Fibroblast of peridontal ligament (primary cell): ENCODE measurements around the gene PEAR1.

Experiments
- DNase-seq: peaks from one replicate; pipeline ENCODE4 v3.0.0-alpha.2; 2010; ENCODE audit errors: extremely low read depth

Gene PEAR1

GRCh38 chr1:156939786-156940334 lies 46.3 kb downstream of the PEAR1 start:
- DNase-seq: no peak

- no peak for DNase-seq
These were observed 48.2 kb downstream of the PEAR1 start for GRCh38 chr1:156941675-156942074.

- no peak for DNase-seq
These were observed 48.7 kb downstream of the PEAR1 start for GRCh38 chr1:156942176-156942575.

GRCh38 chr1:156942576-156942975 lies 49.1 kb downstream of the PEAR1 start:
- no peak for DNase-seq

DNA sequence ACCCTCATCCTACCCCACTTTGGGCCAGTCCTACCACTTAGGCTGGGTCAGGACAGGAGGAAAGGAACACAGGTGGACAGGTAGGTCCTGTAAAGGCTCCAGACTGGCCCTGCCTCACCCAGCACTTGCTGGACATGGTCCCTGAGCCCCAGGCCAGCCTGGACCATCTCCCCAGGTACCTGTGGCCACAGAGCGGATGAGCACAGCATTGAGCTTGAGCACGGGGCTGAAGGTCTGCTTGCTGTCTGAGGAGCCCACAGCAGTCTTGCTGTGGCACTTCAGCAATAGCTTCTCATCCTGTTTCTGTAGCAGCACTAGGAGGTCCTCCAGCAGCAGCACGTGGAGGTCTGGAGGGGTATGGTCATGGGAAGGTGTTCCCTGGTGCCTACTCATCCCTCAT lies 50.2 kb downstream of the PEAR1 start:
- DNase-seq: no peak

GRCh38 chr1:156944268-156944667 lies 50.8 kb downstream of the PEAR1 start:
- no peak for DNase-seq

GRCh38 chr1:156944848-156945247 lies 51.3 kb downstream of the PEAR1 start:
- no peak for DNase-seq

DNA sequence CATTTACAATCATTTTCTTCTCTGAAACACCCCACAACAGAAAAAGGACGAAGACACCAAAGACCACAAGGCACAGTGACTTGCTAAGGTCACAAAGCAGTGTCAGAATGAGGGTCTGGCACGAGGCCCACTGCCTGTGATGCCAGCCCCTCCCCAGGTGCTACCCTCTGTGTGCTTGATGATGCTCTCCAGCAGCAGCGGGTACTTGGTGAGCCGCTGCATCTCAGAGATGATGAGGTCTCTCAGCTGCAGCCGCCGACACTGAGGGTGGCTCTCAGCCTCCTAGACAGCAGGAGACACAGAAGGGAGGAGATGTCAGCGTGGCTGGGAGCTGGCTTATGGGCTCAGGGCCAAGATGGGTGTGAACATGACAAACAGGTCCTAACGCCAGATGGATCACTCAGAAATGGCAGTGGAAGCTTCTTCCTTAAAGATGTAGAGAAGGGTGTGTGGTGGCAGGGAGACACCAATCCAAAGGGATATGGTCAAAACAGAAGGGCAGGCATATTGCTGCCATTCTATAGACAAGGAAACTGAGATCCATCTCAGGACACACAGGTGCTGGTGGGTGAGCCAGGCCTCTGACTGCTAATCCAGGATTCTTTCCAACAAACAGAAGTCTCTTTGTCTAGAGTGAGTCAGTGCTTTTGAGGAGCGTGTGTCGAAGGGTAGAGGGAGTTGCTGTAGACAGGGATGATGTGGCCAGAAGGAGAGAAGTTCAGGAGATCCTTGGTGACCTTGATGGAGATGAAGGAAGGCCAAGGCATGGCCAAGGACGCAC lies 52.6 kb downstream of the PEAR1 start:
- no peak for DNase-seq

GRCh38 chr1:156947127-156947526 lies 53.6 kb downstream of the PEAR1 start:
- no peak for DNase-seq

GRCh38 chr1:156947818-156948525 lies 54.5 kb downstream of the PEAR1 start:
- DNase-seq: no peak

DNA sequence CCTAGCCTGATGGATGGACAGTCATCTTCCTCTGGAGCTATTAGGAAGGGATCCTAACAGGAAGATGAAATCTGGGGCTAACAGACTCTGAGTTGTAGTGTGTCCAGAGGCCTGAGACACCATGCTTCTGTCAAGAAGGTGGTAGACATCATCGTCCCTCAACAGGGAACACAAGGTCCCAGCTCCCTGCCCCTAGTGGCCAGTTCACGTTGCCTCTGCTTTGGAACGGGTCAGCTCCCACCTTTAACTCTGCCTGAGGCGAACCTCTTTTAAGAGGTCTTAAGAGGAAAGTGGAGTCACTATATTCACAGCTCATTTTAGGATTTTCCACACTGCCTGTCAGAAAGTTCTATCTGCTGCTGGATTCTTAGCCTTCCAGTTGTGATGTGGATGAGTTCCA lies 55.2 kb downstream of the PEAR1 start:
- no peak for DNase-seq

DNA sequence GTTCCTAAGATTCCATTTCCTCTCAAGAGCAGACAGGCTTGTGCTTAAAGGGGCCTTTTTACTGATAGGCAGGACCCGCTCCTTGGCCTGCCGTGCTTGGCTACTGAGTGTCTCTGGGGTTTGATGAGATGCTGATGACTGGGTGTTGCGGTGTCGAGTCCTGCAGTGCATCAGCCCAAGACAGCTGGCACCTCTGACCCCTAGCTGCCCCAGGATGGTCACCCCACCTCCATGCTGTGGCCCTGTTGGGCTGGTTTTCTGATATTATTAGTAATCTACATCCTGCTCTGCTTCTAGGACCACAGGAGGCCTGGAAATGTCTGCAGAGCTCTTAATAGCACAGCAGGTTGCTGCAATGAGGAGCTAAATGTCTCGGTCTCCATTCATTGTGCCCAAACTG lies 55.6 kb downstream of the PEAR1 start:
- no peak for DNase-seq

- DNase-seq: no peak
These were observed 57.9 kb downstream of the PEAR1 start for GRCh38 chr1:156951371-156951770.

GRCh38 chr1:156953571-156953970 lies 60.1 kb downstream of the PEAR1 start:
- no peak for DNase-seq

GRCh38 chr1:156956333-156956732 lies 62.8 kb downstream of the PEAR1 start:
- no peak for DNase-seq

DNA sequence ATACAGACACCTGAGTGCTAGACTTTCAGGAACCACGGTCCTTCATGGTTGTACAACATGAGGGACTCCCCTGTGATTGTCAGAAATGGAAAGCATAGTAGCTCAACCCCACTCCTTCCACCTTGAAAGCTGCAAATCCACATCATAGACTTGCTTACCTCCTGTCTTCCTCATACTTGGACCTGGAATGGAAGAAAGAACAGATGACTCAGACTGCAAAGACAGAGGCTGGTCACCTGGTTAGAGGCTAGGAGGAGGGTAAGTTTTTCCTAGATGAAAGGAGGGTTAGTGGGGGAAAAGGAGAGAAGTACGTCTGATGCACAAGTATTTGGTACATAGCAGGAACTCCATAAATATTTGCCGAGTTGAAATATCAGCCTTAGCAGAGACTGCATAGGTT lies 64.1 kb downstream of the PEAR1 start:
- DNase-seq: no peak

DNA sequence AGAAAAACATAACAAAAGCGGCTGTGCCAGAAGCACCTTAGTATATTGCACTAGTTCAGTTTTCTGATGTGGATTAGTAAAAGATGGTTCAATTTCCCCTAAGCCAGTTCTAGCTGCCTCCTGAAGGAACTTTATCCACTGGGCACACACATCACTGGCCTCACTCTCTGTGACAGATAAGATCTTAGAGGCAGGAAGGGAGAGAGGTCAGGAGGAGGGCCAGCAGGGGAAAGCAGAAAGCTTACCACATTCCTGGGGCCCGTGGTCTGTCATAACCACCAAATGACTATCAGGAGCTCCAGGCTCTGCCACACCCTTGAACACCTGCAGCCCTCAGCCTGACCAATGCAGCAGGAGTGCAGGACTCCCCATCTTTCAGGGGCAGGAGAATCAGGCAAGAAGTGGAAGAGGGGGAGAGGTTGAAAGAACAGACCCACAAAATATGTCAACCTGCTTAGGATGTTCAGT lies 64.8 kb downstream of the PEAR1 start:
- DNase-seq: no peak

DNA sequence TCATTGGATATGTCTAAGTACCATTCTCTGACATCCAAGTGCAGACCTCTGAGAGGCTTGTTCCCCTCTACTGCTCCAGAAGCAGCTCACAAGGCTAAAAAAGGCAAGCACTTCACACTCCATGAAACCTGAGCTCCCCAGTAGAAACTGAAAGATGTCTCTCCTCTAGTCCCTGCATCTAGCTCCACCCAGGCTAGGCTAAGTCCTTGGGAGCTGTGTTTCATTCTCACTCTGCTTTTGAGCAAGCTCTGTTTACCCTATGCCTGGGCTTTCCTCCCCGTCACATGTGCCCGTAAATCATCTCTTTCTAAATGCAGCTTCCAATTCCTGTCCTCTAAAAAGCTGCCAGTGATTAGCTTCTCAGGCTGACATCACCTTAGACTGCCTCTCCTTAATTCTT lies 65.9 kb downstream of the PEAR1 start:
- peak; percentile 56 for DNase-seq

GRCh38 chr1:156959925-156960324 lies 66.4 kb downstream of the PEAR1 start:
- DNase-seq: no peak

DNA sequence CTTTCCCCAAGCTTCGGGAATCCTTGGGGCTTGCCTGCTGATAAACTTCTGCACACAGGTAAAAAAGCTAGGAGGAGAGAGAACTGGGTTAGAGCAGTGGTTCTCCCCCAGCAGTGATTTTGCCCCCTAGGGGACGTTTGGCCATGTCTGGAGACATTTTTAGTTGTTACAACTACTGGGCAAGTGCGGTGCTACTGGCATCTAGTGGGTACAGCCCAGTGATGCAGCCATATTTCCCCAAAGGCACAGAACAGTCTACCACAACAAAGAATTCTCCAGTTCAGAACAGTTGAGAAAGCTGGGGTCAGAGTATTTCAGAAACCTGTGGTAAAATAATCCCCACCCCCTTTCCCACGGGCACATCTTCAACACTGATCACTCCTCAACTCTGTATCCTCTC lies 68.2 kb downstream of the PEAR1 start:
- DNase-seq: no peak

- DNase-seq: peak; percentile 5
These were observed 70.1 kb downstream of the PEAR1 start for GRCh38 chr1:156963621-156964020.

- DNase-seq: peak; percentile 11
These were observed 70.9 kb downstream of the PEAR1 start for GRCh38 chr1:156964441-156964840.
